H9 (cell line): ENCODE data around the gene PLN. TPM values are rescaled to one million over a fixed set of nuclear protein-coding genes. Genes with fewer than 3 reads are reported as not detected.

Source experiments
- DNase-seq: peaks from one replicate; pipeline ENCODE4 v3.0.0-alpha.2; 2017
- H2AFZ ChIP-seq: one replicate; pipeline ENCODE4 v1.6.1; 2013; ENCODE audit warnings: mild to moderate bottlenecking, low read length, control low read depth, moderate library complexity
- H2AK5ac ChIP-seq: 2 replicates; pipeline ENCODE4 v1.6.1; 2013; ENCODE audit warnings: low read length, control low read depth, mixed read lengths; ENCODE audit not compliant: insufficient read length
- H2BK120ac ChIP-seq: one replicate; pipeline ENCODE4 v1.6.1; 2013; ENCODE audit warnings: low read depth, mild to moderate bottlenecking, low read length, control low read depth, inconsistent platforms; ENCODE audit not compliant: poor library complexity, severe bottlenecking
- H2BK12ac ChIP-seq: 2 replicates; pipeline ENCODE4 v1.6.1; 2013; ENCODE audit warnings: low read length, control low read depth, mixed read lengths, low read depth; ENCODE audit not compliant: insufficient read length
- H2BK15ac ChIP-seq: 2 replicates; pipeline ENCODE4 v1.6.1; 2013; ENCODE audit warnings: low read depth, low read length, control low read depth
- H2BK20ac ChIP-seq: one replicate; pipeline ENCODE4 v1.6.1; 2013; ENCODE audit warnings: low read depth, mild to moderate bottlenecking, low read length, control low read depth, inconsistent platforms; ENCODE audit not compliant: poor library complexity, severe bottlenecking
- H2BK5ac ChIP-seq: 2 replicates; pipeline ENCODE4 v1.6.1; 2013; ENCODE audit warnings: low read length, control low read depth, mixed read lengths; ENCODE audit not compliant: insufficient read length
- H3K14ac ChIP-seq: 2 replicates; pipeline ENCODE4 v1.6.1; 2013; ENCODE audit warnings: low read length, control low read depth; ENCODE audit not compliant: insufficient read depth
- H3K18ac ChIP-seq: 2 replicates; pipeline ENCODE4 v1.6.1; 2013; ENCODE audit warnings: low read depth, mild to moderate bottlenecking, mixed read lengths, low read length, control low read depth; ENCODE audit not compliant: insufficient read length
- H3K23ac ChIP-seq: 2 replicates; pipeline ENCODE4 v1.6.1; 2013; ENCODE audit warnings: low read length, control low read depth, mixed read lengths, low read depth; ENCODE audit not compliant: insufficient read length
- H3K23me2 ChIP-seq: 2 replicates; pipeline ENCODE4 v1.6.1; 2013; ENCODE audit warnings: low read depth, mild to moderate bottlenecking, mixed read lengths, low read length, control low read depth; ENCODE audit not compliant: insufficient read length, poor library complexity, severe bottlenecking
- H3K27ac ChIP-seq: 2 replicates; pipeline ENCODE4 v1.5.1; 2013; ENCODE audit warnings: low read length, control low read depth, mixed read lengths, low read depth; ENCODE audit not compliant: insufficient read length
- H3K27me3 ChIP-seq: 2 replicates; pipeline ENCODE4 v1.6.1; 2013; ENCODE audit warnings: low read length, control low read depth, inconsistent platforms; ENCODE audit not compliant: insufficient read depth
- H3K4ac ChIP-seq: 2 replicates; pipeline ENCODE4 v1.6.1; 2013; ENCODE audit warnings: low read depth, mild to moderate bottlenecking, control low read depth, inconsistent platforms, low read length, moderate library complexity
- H3K4me1 ChIP-seq: 2 replicates; pipeline ENCODE4 v1.6.1; 2013; ENCODE audit warnings: low read length, control low read depth, inconsistent platforms; ENCODE audit not compliant: insufficient read depth
- H3K4me2 ChIP-seq: 2 replicates; pipeline ENCODE4 v1.6.1; 2013; ENCODE audit warnings: low read length, control low read depth, mixed read lengths; ENCODE audit not compliant: insufficient read length, insufficient read depth
- H3K56ac ChIP-seq: 2 replicates; pipeline ENCODE4 v1.6.1; 2013; ENCODE audit warnings: low read depth, mild to moderate bottlenecking, mixed read lengths, low read length, control low read depth; ENCODE audit not compliant: insufficient read length
- H3K79me1 ChIP-seq: 2 replicates; pipeline ENCODE4 v1.6.1; 2013; ENCODE audit warnings: low read depth, mild to moderate bottlenecking, moderate library complexity, low read length, control low read depth, inconsistent platforms; ENCODE audit not compliant: insufficient read depth, poor library complexity, severe bottlenecking
- H3K79me2 ChIP-seq: 2 replicates; pipeline ENCODE4 v1.6.1; 2013; ENCODE audit warnings: low read length, control low read depth, inconsistent platforms; ENCODE audit not compliant: insufficient read depth
- H3K9ac ChIP-seq: 2 replicates; pipeline ENCODE4 v1.6.1; 2013; ENCODE audit warnings: low read length, control low read depth, mixed read lengths; ENCODE audit not compliant: insufficient read length; ENCODE audit errors: extremely low read depth
- H3K9me3 ChIP-seq: one replicate; pipeline ENCODE4 v1.6.1; 2013; ENCODE audit warnings: low read depth, low read length, inconsistent platforms; ENCODE audit not compliant: control insufficient read depth
- H3T11ph ChIP-seq: one replicate; pipeline ENCODE4 v1.6.1; 2013; ENCODE audit warnings: mild to moderate bottlenecking, low read length, control low read depth, inconsistent platforms
- H4K20me1 ChIP-seq: one replicate; pipeline ENCODE4 v1.6.1; 2013; ENCODE audit not compliant: control insufficient read depth, insufficient read length, insufficient read depth
- H4K5ac ChIP-seq: 2 replicates; pipeline ENCODE4 v1.6.1; 2013; ENCODE audit warnings: low read depth, mild to moderate bottlenecking, mixed read lengths, low read length, control low read depth; ENCODE audit not compliant: insufficient read length
- H4K8ac ChIP-seq: replicated peaks from 2 replicates; pipeline ENCODE4 v1.6.1; 2013; ENCODE audit warnings: low read length, control low read depth, mixed read lengths, low read depth; ENCODE audit not compliant: insufficient read length
- H4K91ac ChIP-seq: 2 replicates; pipeline ENCODE4 v1.6.1; 2013; ENCODE audit warnings: low read depth, mild to moderate bottlenecking, moderate library complexity, mixed read lengths, low read length, control low read depth; ENCODE audit not compliant: insufficient read length
- H3K27ac Mint-ChIP-seq, 3 experiments: 2 replicates in 2 of 3; 3 replicates in 1 of 3; pipeline ENCODE4 v1.8.0; 2020 to 2021; ENCODE audit warnings: mixed read lengths in 3 of 3, mild to moderate bottlenecking in 1 of 3, moderate library complexity in 1 of 3
- H3K27me3 Mint-ChIP-seq: 2 replicates; pipeline ENCODE4 v1.8.0; 2021; ENCODE audit warnings: low read depth, mild to moderate bottlenecking, moderate library complexity, mixed read lengths
- H3K36me3 Mint-ChIP-seq, 3 experiments: 2 replicates in 2 of 3; 3 replicates in 1 of 3; pipeline ENCODE4 v1.8.0; 2020 to 2021; ENCODE audit warnings: low read depth in 3 of 3, mixed read lengths in 3 of 3; ENCODE audit not compliant: insufficient read depth in 1 of 3
- H3K4me1 Mint-ChIP-seq, 2 experiments: 2 replicates each; pipeline ENCODE4 v1.8.0; 2020; ENCODE audit warnings: mixed read lengths in 2 of 2
- H3K4me3 Mint-ChIP-seq, 2 experiments: 2 replicates in 1 of 2; 3 replicates in 1 of 2; pipeline ENCODE4 v1.8.0; 2020 to 2021; ENCODE audit warnings: mild to moderate bottlenecking in 2 of 2, mixed read lengths in 2 of 2, moderate library complexity in 1 of 2
- H3K9me3 Mint-ChIP-seq, 2 experiments: 2 replicates in 1 of 2; 3 replicates in 1 of 2; pipeline ENCODE4 v1.8.0; 2020; ENCODE audit warnings: mild to moderate bottlenecking in 2 of 2, mixed read lengths in 2 of 2, moderate library complexity in 1 of 2
- CTCF ChIP-seq: fragments of 200-600 bp; sonication (generic); conservative IDR thresholded peaks from 3 replicates; pipeline ENCODE4 v1.8.0; 2021; ENCODE audit warnings: antibody characterized with exemption, mild to moderate bottlenecking
- WGBS: extraction: QIAGEN DNeasy Blood & Tissue Kit; methylation state at CpG from one replicate; pipeline ENCODE4 v1.1.7; 2013; ENCODE audit warnings: missing lambda C conversion rate, low lambda C conversion rate, mixed read lengths; ENCODE audit not compliant: insufficient read length; ENCODE audit errors: extremely low coverage; 5-methylcytosine and 5-hydroxymethylcytosine counted together
- total RNA-seq: library from RNA; stranded (reverse); gene quantifications from 2 replicates; pipeline ENCODE4 v1.2.1, GENCODE V29; 2021

The PLN gene
- total RNA-seq, 1 experiment from 2014 or later, result not detected

GRCh38 chr6:118588626-118589025, 40.5 kb downstream of the PLN start:
- Histone ChIP-seq H3K9ac (no peak overlapping the region), H2BK5ac (no peak overlapping the region), H3K23ac (no peak overlapping the region), H3K79me1 (peaks cover 2% of the 10 kb centered on the region), H4K20me1 (no peaks in the 10 kb centered on the region), H4K8ac (no peak overlapping the region), H3K27me3 (no peaks in the 10 kb centered on the region), H2BK15ac (no peak overlapping the region), H3K18ac (no peak overlapping the region), H3T11ph (no peak overlapping the region), H3K4me1 (peaks cover 4% of the 10 kb centered on the region; the same call in 1 of the 2 replicates), H2BK20ac (no peak overlapping the region), H3K9me3 (no peaks in the 10 kb centered on the region), H3K14ac (no peak overlapping the region), H3K23me2 (no peaks in the 10 kb centered on the region), H3K79me2 (no peaks in the 10 kb centered on the region), H3K27ac (no peak overlapping the region), H4K91ac (no peak overlapping the region), H3K4me2 (no peak overlapping the region), H2AK5ac (no peak overlapping the region), H2BK120ac (no peak overlapping the region), H4K5ac (no peak overlapping the region), H2AFZ (no peak overlapping the region), H2BK12ac (no peak overlapping the region), H3K4ac (no peak overlapping the region), H3K56ac (no peak overlapping the region)
- Mint-ChIP-seq H3K4me1 (peaks cover 12 to 15% of the 10 kb centered on the region in 2 experiments), H3K4me3 (no peak overlapping the region), H3K36me3 (no peaks in the 10 kb centered on the region), H3K9me3 (no peaks in the 10 kb centered on the region; a peak in 1 of 5 replicates), H3K27me3 (no peaks in the 10 kb centered on the region), H3K27ac (peak overlapping the region in 1 of 3 experiments; percentile 53; a peak in 1 of 7 replicates)
- TF ChIP-seq CTCF, result no peak
- DNase-seq, result no peak
- no CpG with 5 or more reads among the region's 5 CpGs for WGBS
